Progenitor cell of endocrine pancreas (in vitro differentiated cells): ENCODE data around the gene ANG. TPM values are rescaled to one million over a fixed set of nuclear protein-coding genes. Genes with fewer than 3 reads are reported as not detected.
"Not testable (repeated sequence)": the region's sequence is repeated elsewhere in the genome, so short reads cannot be mapped to it uniquely, and the experiment has no call there.

Source experiments
- DNase-seq: peaks from one replicate; pipeline ENCODE4 v3.0.0; 2021; ENCODE audit warnings: low spot score; ENCODE audit not compliant: unreplicated experiment
- H3K27ac Mint-ChIP-seq: 2 replicates; pipeline ENCODE4 v1.8.0; 2021; ENCODE audit warnings: mild to moderate bottlenecking, moderate library complexity, mixed read lengths
- H3K27me3 Mint-ChIP-seq: 2 replicates; pipeline ENCODE4 v1.8.0; 2021; ENCODE audit warnings: mixed read lengths
- H3K36me3 Mint-ChIP-seq: 2 replicates; pipeline ENCODE4 v1.8.0; 2022; ENCODE audit warnings: mixed read lengths; ENCODE audit not compliant: insufficient read depth
- H3K4me1 Mint-ChIP-seq: 2 replicates; pipeline ENCODE4 v1.8.0; 2021; ENCODE audit warnings: low read depth, mixed read lengths
- H3K4me3 Mint-ChIP-seq: 2 replicates; pipeline ENCODE4 v1.8.0; 2021; ENCODE audit warnings: low read depth, mild to moderate bottlenecking, moderate library complexity, mixed read lengths
- H3K9me3 Mint-ChIP-seq: 2 replicates; pipeline ENCODE4 v1.8.0; 2021; ENCODE audit warnings: low read depth, mixed read lengths
- total RNA-seq: library from RNA; stranded (reverse); gene quantifications from 2 replicates; pipeline ENCODE4 v1.2.1, GENCODE V29; 2021
- TF ChIP-seq, protein P1 (sequence below): fragments of 200-600 bp; sonication (generic); IDR thresholded peaks from one replicate; pipeline ENCODE4 v1.5.0; 2021; ENCODE audit warnings: antibody characterized with exemption, mild to moderate bottlenecking; ENCODE audit not compliant: unreplicated experiment

The ANG gene
- total RNA-seq, 1 donor from 2014 or later, result 8.0 TPM

DNA sequence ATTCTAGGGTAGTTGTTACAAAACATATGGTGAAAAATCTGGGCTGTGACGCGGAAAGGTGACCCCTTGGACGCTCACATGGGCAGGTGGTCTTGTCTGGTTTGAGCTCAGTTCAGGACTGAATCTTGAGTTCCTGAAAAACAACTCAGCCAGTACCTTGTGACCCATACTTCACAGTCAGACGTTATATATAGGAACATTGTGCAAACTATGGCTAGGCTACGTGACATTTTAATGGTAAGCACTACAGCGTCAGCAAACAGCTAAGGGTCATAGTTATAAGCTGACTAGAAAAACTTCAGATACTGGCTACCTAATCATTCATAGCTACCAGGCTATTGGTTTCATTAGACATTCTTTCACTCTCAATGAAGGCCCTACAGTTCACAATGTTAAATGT, 42.3 kb downstream of the ANG start:
- H3K4me1 Mint-ChIP-seq, result peaks cover 10% of the 10 kb centered on the region
- H3K4me3 Mint-ChIP-seq, result no peak overlapping the region
- H3K27me3 Mint-ChIP-seq, result peaks cover 4% of the 10 kb centered on the region
- no peak for DNase-seq
- TF ChIP-seq, protein P1, sequence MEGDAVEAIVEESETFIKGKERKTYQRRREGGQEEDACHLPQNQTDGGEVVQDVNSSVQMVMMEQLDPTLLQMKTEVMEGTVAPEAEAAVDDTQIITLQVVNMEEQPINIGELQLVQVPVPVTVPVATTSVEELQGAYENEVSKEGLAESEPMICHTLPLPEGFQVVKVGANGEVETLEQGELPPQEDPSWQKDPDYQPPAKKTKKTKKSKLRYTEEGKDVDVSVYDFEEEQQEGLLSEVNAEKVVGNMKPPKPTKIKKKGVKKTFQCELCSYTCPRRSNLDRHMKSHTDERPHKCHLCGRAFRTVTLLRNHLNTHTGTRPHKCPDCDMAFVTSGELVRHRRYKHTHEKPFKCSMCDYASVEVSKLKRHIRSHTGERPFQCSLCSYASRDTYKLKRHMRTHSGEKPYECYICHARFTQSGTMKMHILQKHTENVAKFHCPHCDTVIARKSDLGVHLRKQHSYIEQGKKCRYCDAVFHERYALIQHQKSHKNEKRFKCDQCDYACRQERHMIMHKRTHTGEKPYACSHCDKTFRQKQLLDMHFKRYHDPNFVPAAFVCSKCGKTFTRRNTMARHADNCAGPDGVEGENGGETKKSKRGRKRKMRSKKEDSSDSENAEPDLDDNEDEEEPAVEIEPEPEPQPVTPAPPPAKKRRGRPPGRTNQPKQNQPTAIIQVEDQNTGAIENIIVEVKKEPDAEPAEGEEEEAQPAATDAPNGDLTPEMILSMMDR, result no peak
- H3K36me3 Mint-ChIP-seq, result no peaks in the 10 kb centered on the region
- H3K9me3 Mint-ChIP-seq, result no peaks in the 10 kb centered on the region
- H3K27ac Mint-ChIP-seq, result no peak overlapping the region

DNA sequence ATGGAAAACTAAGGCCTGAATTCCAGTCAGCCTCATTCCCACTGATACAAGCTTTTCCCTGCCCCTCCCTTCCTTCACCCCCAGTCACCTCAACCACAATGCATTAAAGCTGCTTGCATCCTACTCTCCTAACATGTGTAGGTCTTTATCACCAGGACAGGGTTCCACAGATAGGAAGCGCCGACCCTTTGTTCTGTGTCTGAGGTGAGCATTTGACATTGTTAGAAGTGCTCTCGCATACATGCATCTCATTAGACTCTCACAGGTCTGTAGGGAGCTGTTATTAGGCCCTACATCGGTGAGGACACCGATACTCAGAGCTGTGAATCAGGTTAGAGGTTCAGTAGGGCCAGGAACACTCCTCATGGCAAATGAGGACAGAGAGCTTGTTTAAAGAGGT, 43.9 kb downstream of the ANG start:
- DNase-seq, result no peak
- H3K4me3 Mint-ChIP-seq, result no peak overlapping the region
- H3K27ac Mint-ChIP-seq, result no peak overlapping the region
- H3K4me1 Mint-ChIP-seq, result peaks cover 4% of the 10 kb centered on the region
- no peaks in the 10 kb centered on the region for H3K36me3 Mint-ChIP-seq
- TF ChIP-seq, protein P1, result no peak
- no peaks in the 10 kb centered on the region for H3K9me3 Mint-ChIP-seq
- H3K27me3 Mint-ChIP-seq, result no peaks in the 10 kb centered on the region

GRCh38 chr14:20732979-20733635, 44.5 kb downstream of the ANG start:
- Mint-ChIP-seq H3K27me3 (no peaks in the 10 kb centered on the region), H3K4me1 (peaks cover 4% of the 10 kb centered on the region), H3K4me3 (no peak overlapping the region), H3K36me3 (no peaks in the 10 kb centered on the region), H3K9me3 (no peaks in the 10 kb centered on the region), H3K27ac (no peak overlapping the region)
- no peak for DNase-seq
- TF ChIP-seq, protein P1, result no peak

DNA sequence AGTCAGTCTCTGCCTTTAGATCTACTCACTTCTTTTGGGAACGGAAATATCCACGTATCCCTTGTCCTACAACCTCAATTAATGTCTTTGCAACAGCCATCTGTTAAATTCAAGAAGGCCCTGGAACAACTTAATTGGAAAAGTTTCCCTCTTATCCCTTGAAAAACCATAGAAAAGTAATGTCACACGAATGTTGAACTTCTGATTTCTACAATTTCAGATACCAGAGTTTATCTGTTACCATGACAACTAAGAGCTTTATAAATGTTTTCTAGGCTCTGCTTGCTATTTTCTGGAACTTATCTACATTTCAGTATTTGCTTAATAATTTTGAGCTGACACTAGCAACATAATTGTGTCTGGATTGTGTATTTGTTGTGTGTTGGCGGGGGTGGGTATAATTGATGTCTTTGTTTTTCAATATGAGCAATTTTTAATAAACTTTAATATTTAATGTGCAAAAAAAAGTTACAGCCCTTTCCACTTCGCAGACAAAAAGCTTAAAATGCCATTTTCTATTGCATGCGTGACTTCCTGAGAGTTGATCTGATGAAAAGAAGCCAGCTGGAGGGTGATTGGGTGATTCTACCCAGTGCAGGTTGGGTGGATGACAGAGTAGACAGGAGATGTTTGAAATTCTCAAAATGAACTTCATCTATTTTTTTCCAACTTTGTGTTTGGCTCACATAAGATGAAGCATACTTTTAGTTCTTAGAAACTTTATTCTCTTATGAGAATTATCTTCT, 45.3 kb downstream of the ANG start:
- Mint-ChIP-seq H3K27ac (no peak overlapping the region), H3K9me3 (no peaks in the 10 kb centered on the region), H3K4me3 (no peak overlapping the region), H3K4me1 (peaks cover 4% of the 10 kb centered on the region), H3K27me3 (no peaks in the 10 kb centered on the region), H3K36me3 (no peaks in the 10 kb centered on the region)
- TF ChIP-seq, protein P1, result no peak
- DNase-seq, result no peak

- TF ChIP-seq, protein P1, result no peak
- Mint-ChIP-seq H3K4me1 (peaks cover 4% of the 10 kb centered on the region), H3K27ac (no peak overlapping the region), H3K36me3 (no peaks in the 10 kb centered on the region), H3K27me3 (no peaks in the 10 kb centered on the region), H3K4me3 (no peak overlapping the region), H3K9me3 (no peaks in the 10 kb centered on the region)
- DNase-seq, result no peak
Observed at GRCh38 chr14:20734430-20734806, 45.9 kb downstream of the ANG start.

DNA sequence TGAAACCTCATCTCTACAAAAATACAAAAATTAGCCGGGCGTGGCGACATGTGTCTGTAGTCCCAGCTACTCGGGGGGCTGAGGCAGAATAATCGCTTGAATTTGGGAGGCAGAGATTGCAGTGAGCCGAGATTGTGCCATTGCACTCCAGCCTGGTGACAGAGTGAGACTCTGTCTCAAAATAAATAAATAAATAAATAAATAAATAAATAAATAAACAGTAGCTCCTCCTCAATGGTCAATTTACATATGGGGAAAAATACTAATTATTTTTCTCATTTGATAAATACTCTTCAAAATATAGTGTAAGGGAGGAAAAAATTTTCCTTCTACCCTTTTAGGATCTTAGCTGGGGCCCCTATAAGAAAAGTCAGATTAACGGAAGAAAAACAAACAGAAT, 49.7 kb downstream of the ANG start:
- H3K27me3 Mint-ChIP-seq, H3K4me1 Mint-ChIP-seq, H3K9me3 Mint-ChIP-seq, H3K27ac Mint-ChIP-seq, H3K4me3 Mint-ChIP-seq, H3K36me3 Mint-ChIP-seq, DNase-seq: not testable (repeated sequence)
